ENCODE results near the gene NTF3. TPM values are rescaled to one million over a fixed set of nuclear protein-coding genes. Genes with fewer than 3 reads are reported as not detected.

The NTF3 gene
- total and polyA plus RNA-seq, 9 of the 15 experiments (the other 6 are each of a cell fraction or from before 2014, with no cell fraction given), result not detected

DNA sequence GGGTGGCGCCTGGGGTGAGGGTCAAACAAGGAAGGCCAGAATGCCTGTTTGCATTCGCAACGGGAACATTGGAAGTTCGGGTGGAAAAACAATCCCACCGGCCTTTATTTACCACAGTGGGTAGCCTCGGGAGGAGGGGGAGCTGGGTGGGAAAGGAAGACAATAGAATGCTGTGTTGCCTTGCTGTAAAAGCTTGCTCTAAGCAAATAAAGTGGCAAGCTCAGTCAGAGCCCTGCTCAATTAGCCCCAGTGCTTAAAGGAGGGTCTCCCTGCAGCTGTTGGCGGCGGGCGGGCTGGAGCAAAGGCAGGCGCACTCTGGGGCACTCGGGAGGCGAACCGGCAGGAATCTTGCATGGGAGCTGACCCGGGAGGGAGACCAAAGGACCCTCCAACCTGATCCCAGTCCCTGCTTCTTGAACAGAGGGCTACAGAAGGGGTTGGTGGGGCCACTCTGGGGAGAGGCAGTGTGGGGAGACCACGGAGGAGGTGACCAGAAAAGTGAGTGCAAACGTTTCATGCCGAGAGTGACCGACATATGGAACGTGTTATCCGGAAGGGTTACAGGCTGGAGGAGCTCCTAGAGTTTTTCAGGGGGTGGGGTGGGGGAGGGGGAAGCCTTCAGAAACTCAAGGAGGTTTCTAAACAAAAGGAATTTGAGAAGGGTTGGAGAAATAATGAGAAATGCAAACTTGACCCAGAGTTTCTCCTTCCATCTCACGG, 48.5 kb downstream of the NTF3 start:
- no peak overlapping the region for H3K4me2 ChIP-seq (ENCODE audit: insufficient read depth, low read length)
- in situ Hi-C loops (cut with MboI), result no loop called here

More for the DNA sequence above, 48.5 kb downstream of the NTF3 start:
- Histone ChIP-seq H2AFZ (ENCODE audit: low read depth, low read length) (no peak overlapping the region), H3K27me3 (ENCODE audit: control insufficient read depth in 2 of 2, insufficient read depth in 2 of 2, low read length in 2 of 2) (no peaks in the 10 kb centered on the region; a peak in 3 of 5 replicates), H4K20me1 (replicated peaks; ENCODE audit: control insufficient read depth, insufficient read depth, low read length) (no peaks in the 10 kb centered on the region), H3K79me2 (ENCODE audit: control insufficient read depth, insufficient read depth, low read length) (no peaks in the 10 kb centered on the region), H3K4me3 (no peak overlapping the region), H3K36me3 (ENCODE audit: control insufficient read depth, insufficient read depth, low read length) (no peaks in the 10 kb centered on the region), H3K9me1 (ENCODE audit: control insufficient read depth, insufficient read depth, low read length) (no peaks in the 10 kb centered on the region), H3K4me1 (replicated peaks in 1 of 2; ENCODE audit: control insufficient read depth in 2 of 2, insufficient read depth in 2 of 2, low read length in 2 of 2) (no peaks in the 10 kb centered on the region), H3K27ac (ENCODE audit: extremely low read depth, low read depth, low read length) (no peak overlapping the region), H3K9me3 (replicated peaks; ENCODE audit: control insufficient read depth, insufficient read depth, low read depth, low read length) (no peaks in the 10 kb centered on the region), H3K9ac (ENCODE audit: insufficient read depth in 1 of 2, low read depth in 2 of 2, low read length in 2 of 2) (no peak overlapping the region)
- ChIA-PET POLR2A (interaction anchor here (0.6 kb wide), 1 partner anchor 676 kb away, joined by 3 read pairs; no protein-coding TSS in a partner anchor), CTCF (ENCODE audit: low intra/inter-chr PET ratio) (no interaction called here)
- 0% methylated on average over 5 of the region's 21 CpGs for WGBS (ENCODE audit: insufficient coverage, low coverage, missing lambda C conversion rate)
- FAIRE-seq, result no peak
- ATAC-seq, result no peak
- BruUV-seq (replicated peaks), result no TSS peak
- no peak for DNase-seq (ENCODE audit: extremely low read depth in 1 of 4, low spot score in 3 of 4)
- intact Hi-C loops (cut with micrococcal nuclease), result no loop called here
- TF ChIP-seq SAFB (IDR thresholded peaks at IDR 0.05; ENCODE audit: borderline replicate concordance, low read depth, low read length) (no peak), ZFP36 (IDR thresholded peaks at IDR 0.05; ENCODE audit: low read depth, low read length, partially characterized antibody) (no peak), TARDBP (IDR thresholded peaks at IDR 0.05) (no peak), ZNF707 (CRISPR knock-in tag; conservative IDR thresholded peaks at IDR 0.05) (no peak)
- TF ChIP-seq, protein P1, sequence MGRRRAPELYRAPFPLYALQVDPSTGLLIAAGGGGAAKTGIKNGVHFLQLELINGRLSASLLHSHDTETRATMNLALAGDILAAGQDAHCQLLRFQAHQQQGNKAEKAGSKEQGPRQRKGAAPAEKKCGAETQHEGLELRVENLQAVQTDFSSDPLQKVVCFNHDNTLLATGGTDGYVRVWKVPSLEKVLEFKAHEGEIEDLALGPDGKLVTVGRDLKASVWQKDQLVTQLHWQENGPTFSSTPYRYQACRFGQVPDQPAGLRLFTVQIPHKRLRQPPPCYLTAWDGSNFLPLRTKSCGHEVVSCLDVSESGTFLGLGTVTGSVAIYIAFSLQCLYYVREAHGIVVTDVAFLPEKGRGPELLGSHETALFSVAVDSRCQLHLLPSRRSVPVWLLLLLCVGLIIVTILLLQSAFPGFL (CRISPR knock-in tag; IDR thresholded peaks at IDR 0.05), result no peak
- TF ChIP-seq, protein P2, sequence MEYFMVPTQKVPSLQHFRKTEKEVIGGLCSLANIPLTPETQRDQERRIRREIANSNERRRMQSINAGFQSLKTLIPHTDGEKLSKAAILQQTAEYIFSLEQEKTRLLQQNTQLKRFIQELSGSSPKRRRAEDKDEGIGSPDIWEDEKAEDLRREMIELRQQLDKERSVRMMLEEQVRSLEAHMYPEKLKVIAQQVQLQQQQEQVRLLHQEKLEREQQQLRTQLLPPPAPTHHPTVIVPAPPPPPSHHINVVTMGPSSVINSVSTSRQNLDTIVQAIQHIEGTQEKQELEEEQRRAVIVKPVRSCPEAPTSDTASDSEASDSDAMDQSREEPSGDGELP (CRISPR knock-in tag; IDR thresholded peaks at IDR 0.05; ENCODE audit: borderline replicate concordance), result no peak
- TF ChIP-seq, protein P3, sequence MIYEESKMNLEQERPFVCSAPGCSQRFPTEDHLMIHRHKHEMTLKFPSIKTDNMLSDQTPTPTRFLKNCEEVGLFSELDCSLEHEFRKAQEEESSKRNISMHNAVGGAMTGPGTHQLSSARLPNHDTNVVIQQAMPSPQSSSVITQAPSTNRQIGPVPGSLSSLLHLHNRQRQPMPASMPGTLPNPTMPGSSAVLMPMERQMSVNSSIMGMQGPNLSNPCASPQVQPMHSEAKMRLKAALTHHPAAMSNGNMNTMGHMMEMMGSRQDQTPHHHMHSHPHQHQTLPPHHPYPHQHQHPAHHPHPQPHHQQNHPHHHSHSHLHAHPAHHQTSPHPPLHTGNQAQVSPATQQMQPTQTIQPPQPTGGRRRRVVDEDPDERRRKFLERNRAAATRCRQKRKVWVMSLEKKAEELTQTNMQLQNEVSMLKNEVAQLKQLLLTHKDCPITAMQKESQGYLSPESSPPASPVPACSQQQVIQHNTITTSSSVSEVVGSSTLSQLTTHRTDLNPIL (CRISPR knock-in tag; IDR thresholded peaks at IDR 0.05), result no peak

Data from K562 (cell line).